ENCODE measurements around the gene TBC1D2.

DNA sequence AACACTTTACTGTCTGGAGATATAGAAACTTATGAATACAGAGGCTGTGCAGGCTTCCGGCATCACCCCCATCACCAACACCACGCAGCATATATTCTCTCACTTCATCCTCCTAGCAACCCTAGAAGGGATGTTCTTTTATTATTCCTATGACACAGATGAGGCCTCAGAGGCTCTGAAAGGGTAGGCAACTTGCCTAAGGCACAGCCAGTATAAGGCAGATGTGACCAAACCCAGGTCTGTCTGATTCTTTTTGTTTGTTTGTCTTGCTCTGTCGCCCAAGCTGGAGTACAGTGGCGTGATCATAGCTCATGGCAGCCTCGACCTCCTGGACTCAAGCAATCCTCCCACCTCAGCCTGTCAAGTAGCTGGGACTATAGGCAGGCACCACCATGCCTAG lies 40.2 kb downstream of the TBC1D2 start:
- no peak for TF ChIP-seq EZH2 (IDR thresholded peaks at IDR 0.05; ENCODE audit: borderline replicate concordance, low read depth, low read length, severe bottlenecking)
- TF ChIP-seq POLR2A (IDR thresholded peaks at IDR 0.05; ENCODE audit: low read depth, low read length), result no peak
- TF ChIP-seq, protein P1, sequence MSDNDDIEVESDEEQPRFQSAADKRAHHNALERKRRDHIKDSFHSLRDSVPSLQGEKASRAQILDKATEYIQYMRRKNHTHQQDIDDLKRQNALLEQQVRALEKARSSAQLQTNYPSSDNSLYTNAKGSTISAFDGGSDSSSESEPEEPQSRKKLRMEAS (IDR thresholded peaks at IDR 0.05; ENCODE audit: insufficient read depth, insufficient read length), result no peak
- TF ChIP-seq, protein P2, sequence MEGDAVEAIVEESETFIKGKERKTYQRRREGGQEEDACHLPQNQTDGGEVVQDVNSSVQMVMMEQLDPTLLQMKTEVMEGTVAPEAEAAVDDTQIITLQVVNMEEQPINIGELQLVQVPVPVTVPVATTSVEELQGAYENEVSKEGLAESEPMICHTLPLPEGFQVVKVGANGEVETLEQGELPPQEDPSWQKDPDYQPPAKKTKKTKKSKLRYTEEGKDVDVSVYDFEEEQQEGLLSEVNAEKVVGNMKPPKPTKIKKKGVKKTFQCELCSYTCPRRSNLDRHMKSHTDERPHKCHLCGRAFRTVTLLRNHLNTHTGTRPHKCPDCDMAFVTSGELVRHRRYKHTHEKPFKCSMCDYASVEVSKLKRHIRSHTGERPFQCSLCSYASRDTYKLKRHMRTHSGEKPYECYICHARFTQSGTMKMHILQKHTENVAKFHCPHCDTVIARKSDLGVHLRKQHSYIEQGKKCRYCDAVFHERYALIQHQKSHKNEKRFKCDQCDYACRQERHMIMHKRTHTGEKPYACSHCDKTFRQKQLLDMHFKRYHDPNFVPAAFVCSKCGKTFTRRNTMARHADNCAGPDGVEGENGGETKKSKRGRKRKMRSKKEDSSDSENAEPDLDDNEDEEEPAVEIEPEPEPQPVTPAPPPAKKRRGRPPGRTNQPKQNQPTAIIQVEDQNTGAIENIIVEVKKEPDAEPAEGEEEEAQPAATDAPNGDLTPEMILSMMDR (IDR thresholded peaks at IDR 0.05; ENCODE audit: extremely low read depth in 1 of 2, insufficient read depth in 1 of 2, low read depth in 1 of 2, low read length in 2 of 2), result no peak

Data from endothelial cell of umbilical vein (primary cell).